ENCODE measurements around the gene SCAMP4.

Gene SCAMP4

GRCh38 chr19:1904860-1905109 lies 414 bp upstream of the SCAMP4 start:
- TF ChIP-seq YY1 (IDR thresholded peaks at IDR 0.05; ENCODE audit: low read depth): no peak
- no peak for TF ChIP-seq EGR1 (IDR thresholded peaks at IDR 0.05)

GRCh38 chr19:1905863-1906375 lies 720 bp downstream of the SCAMP4 start:
- TF ChIP-seq TEAD4 (IDR thresholded peaks at IDR 0.05) (no peak), NFIC (IDR thresholded peaks at IDR 0.05) (no peak), EP300 (IDR thresholded peaks at IDR 0.05; ENCODE audit: borderline replicate concordance) (no peak), USF1 (IDR thresholded peaks at IDR 0.05) (no peak), TCF12 (IDR thresholded peaks at IDR 0.05; ENCODE audit: low read depth) (no peak), CREB1 (IDR thresholded peaks at IDR 0.05; ENCODE audit: low read depth) (no peak), REST (IDR thresholded peaks at IDR 0.05; ENCODE audit: low read depth) (no peak), RAD21 (IDR thresholded peaks at IDR 0.05; ENCODE audit: low read depth) (no peak), CEBPB (IDR thresholded peaks at IDR 0.05) (no peak), EGR1 (IDR thresholded peaks at IDR 0.05) (no peak), ZBTB7A (IDR thresholded peaks at IDR 0.05; ENCODE audit: low read depth) (no peak), TAF1 (IDR thresholded peaks at IDR 0.05; ENCODE audit: low read depth) (no peak; the same call in 1 of the 2 replicates), FOXM1 (IDR thresholded peaks at IDR 0.05; ENCODE audit: borderline replicate concordance, low read depth) (no peak), YY1 (IDR thresholded peaks at IDR 0.05; ENCODE audit: low read depth) (no peak)
- TF ChIP-seq, protein P1, sequence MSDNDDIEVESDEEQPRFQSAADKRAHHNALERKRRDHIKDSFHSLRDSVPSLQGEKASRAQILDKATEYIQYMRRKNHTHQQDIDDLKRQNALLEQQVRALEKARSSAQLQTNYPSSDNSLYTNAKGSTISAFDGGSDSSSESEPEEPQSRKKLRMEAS (IDR thresholded peaks at IDR 0.05): no peak

GRCh38 chr19:1906985-1907562 lies 1.9 kb downstream of the SCAMP4 start:
- TF ChIP-seq TCF12 (IDR thresholded peaks at IDR 0.05; ENCODE audit: low read depth): no peak
- no peak for TF ChIP-seq EGR1 (IDR thresholded peaks at IDR 0.05)
- no peak for TF ChIP-seq TEAD4 (IDR thresholded peaks at IDR 0.05)
- no peak for TF ChIP-seq NFIC (IDR thresholded peaks at IDR 0.05)
- TF ChIP-seq RAD21 (IDR thresholded peaks at IDR 0.05; ENCODE audit: low read depth): no peak
- TF ChIP-seq USF1 (IDR thresholded peaks at IDR 0.05): no peak
- TF ChIP-seq YY1 (IDR thresholded peaks at IDR 0.05; ENCODE audit: low read depth): no peak
- TF ChIP-seq, protein P1 (IDR thresholded peaks at IDR 0.05): no peak
- no peak for TF ChIP-seq FOXM1 (IDR thresholded peaks at IDR 0.05; ENCODE audit: borderline replicate concordance, low read depth)
- no peak for TF ChIP-seq EP300 (IDR thresholded peaks at IDR 0.05; ENCODE audit: borderline replicate concordance)
- TF ChIP-seq CREB1 (IDR thresholded peaks at IDR 0.05; ENCODE audit: low read depth): no peak
- no peak for TF ChIP-seq REST (IDR thresholded peaks at IDR 0.05; ENCODE audit: low read depth)
- TF ChIP-seq TAF1 (IDR thresholded peaks at IDR 0.05; ENCODE audit: low read depth): no peak
- no peak for TF ChIP-seq ZBTB7A (IDR thresholded peaks at IDR 0.05; ENCODE audit: low read depth)
- TF ChIP-seq CEBPB (IDR thresholded peaks at IDR 0.05): no peak

GRCh38 chr19:1907563-1908363 lies 2.6 kb downstream of the SCAMP4 start:
- TF ChIP-seq CREB1 (IDR thresholded peaks at IDR 0.05; ENCODE audit: low read depth) (no peak), TEAD4 (IDR thresholded peaks at IDR 0.05) (no peak), EGR1 (IDR thresholded peaks at IDR 0.05) (no peak), YY1 (IDR thresholded peaks at IDR 0.05; ENCODE audit: low read depth) (no peak), NFIC (IDR thresholded peaks at IDR 0.05) (no peak), FOXM1 (IDR thresholded peaks at IDR 0.05; ENCODE audit: borderline replicate concordance, low read depth) (no peak), EP300 (IDR thresholded peaks at IDR 0.05; ENCODE audit: borderline replicate concordance) (no peak), USF1 (IDR thresholded peaks at IDR 0.05) (no peak), RAD21 (IDR thresholded peaks at IDR 0.05; ENCODE audit: low read depth) (no peak)
- TF ChIP-seq, protein P1 (IDR thresholded peaks at IDR 0.05): no peak

DNA sequence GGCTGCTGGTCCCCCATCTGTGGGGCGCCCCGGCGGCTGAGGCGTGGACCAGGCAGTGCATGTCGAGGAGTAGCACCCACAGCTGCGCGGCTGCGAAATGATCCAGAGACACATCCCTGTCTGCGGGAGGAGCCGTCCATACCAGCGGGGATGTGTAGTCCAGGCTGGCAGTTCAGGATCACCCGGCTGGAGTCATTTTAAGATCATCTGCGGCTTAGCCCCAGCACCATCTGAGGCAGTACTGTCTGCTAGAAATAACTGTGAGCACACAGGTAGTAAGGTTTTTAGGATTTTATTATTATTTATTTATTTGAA lies 3.1 kb downstream of the SCAMP4 start:
- TF ChIP-seq USF1 (IDR thresholded peaks at IDR 0.05) (no peak), ZBTB7A (IDR thresholded peaks at IDR 0.05; ENCODE audit: low read depth) (no peak), CREB1 (IDR thresholded peaks at IDR 0.05; ENCODE audit: low read depth) (no peak), TAF1 (IDR thresholded peaks at IDR 0.05; ENCODE audit: low read depth) (no peak), RAD21 (IDR thresholded peaks at IDR 0.05; ENCODE audit: low read depth) (no peak), TCF12 (IDR thresholded peaks at IDR 0.05; ENCODE audit: low read depth) (no peak), EGR1 (IDR thresholded peaks at IDR 0.05) (no peak), EP300 (IDR thresholded peaks at IDR 0.05; ENCODE audit: borderline replicate concordance) (no peak), REST (IDR thresholded peaks at IDR 0.05; ENCODE audit: low read depth) (no peak), FOXM1 (IDR thresholded peaks at IDR 0.05; ENCODE audit: borderline replicate concordance, low read depth) (no peak), TEAD4 (IDR thresholded peaks at IDR 0.05) (no peak), NFIC (IDR thresholded peaks at IDR 0.05) (no peak), YY1 (IDR thresholded peaks at IDR 0.05; ENCODE audit: low read depth) (no peak), CEBPB (IDR thresholded peaks at IDR 0.05) (no peak)
- TF ChIP-seq, protein P1 (IDR thresholded peaks at IDR 0.05): no peak

All from Ishikawa (cell line).